K562 (cell line): Measurements from ENCODE around the gene DCAF6. TPM values are rescaled to one million over a fixed set of nuclear protein-coding genes. Genes with fewer than 3 reads are reported as not detected.

ENCODE experiments used
- BDP1 ChIP-seq: IDR thresholded peaks from 3 replicates; pipeline ENCODE4 v1.6.1; 2011; ENCODE audit not compliant: insufficient read length, insufficient read depth
- CREBBP ChIP-seq: IDR thresholded peaks from one replicate; pipeline ENCODE4 v1.6.1; 2012; ENCODE audit warnings: low read depth, mild to moderate bottlenecking, control low read depth, inconsistent platforms, low read length
- CXXC5 ChIP-seq: fragments of 250-450 bp; sonication (Bioruptor Pico); IDR thresholded peaks from 2 replicates; pipeline ENCODE4 v1.8.0; 2022; ENCODE audit warnings: inconsistent platforms, mild to moderate bottlenecking, moderate library complexity
- KDM1A ChIP-seq, 2 experiments: fragments of 450-650 bp; IDR thresholded peaks; 2 replicates each; pipeline ENCODE4 v1.6.1; 2016; ENCODE audit warnings: mild to moderate bottlenecking in 2 of 2
- MCM3 ChIP-seq: fragments of 450-650 bp; IDR thresholded peaks from 2 replicates; pipeline ENCODE4 v1.6.1; 2016
- PHF8 ChIP-seq: fragments of 200-600 bp; sonication (generic); IDR thresholded peaks from 2 replicates; pipeline ENCODE4 v1.6.1; 2012; ENCODE audit warnings: mixed run types, mild to moderate bottlenecking, inconsistent platforms, low read length, moderate library complexity, borderline replicate concordance
- PHTF2 ChIP-seq: fragments of 250-450 bp; sonication (Bioruptor Pico); IDR thresholded peaks from 2 replicates; pipeline ENCODE4 v1.5.0; 2021; ENCODE audit warnings: mild to moderate bottlenecking
- TFE3 ChIP-seq: fragments of 450-650 bp; formaldehyde crosslinking; IDR thresholded peaks from 2 replicates; pipeline ENCODE4 v1.4.0; 2020; ENCODE audit warnings: mild to moderate bottlenecking, mixed read lengths
- ZBTB7A ChIP-seq: IDR thresholded peaks from 2 replicates; pipeline ENCODE4 v1.6.1; 2011; ENCODE audit warnings: low read depth, mild to moderate bottlenecking, low read length, moderate library complexity, borderline replicate concordance; ENCODE audit not compliant: control insufficient read depth
- ZNF184 ChIP-seq: sonication (generic); formaldehyde crosslinking; IDR thresholded peaks from 2 replicates; pipeline ENCODE4 v1.5.0; 2020; ENCODE audit warnings: missing genetic modification reagents
- ZNF436 ChIP-seq: fragments of 250-450, 450-650 bp; sonication (Bioruptor Pico); formaldehyde crosslinking; IDR thresholded peaks from 2 replicates; pipeline ENCODE4 v1.7.0; 2020; ENCODE audit warnings: mild to moderate bottlenecking
- polyA plus RNA-seq, 8 experiments: library from polyadenylated mRNA; depleted of rRNA in 4 of 8; stranded (reverse) in 5 of 8; unstranded in 3 of 8; fragments of >200 nt; fragmentation: Nextera tagmentation in 2 of 8; fragmentation: Illumina TruSeq in 1 of 8; extraction: Ambion mirVana in 2 of 8; extraction: Trizol in 1 of 8; gene quantifications; 2 replicates each; pipeline versions ENCODE4 v1.2.1 to v1.2.3, GENCODE V29; 2011 to 2014; ENCODE audit warnings: inconsistent platforms in 1 of 8, missing spikeins in 1 of 8
- total RNA-seq, 7 experiments: library from RNA; depleted of rRNA in 6 of 7; stranded (reverse); fragments of >200 nt in 6 of 7; fragmentation: Illumina TruSeq in 2 of 7; extraction: Trizol in 2 of 7; gene quantifications; 2 replicates each; pipeline versions ENCODE4 v1.2.1 to v1.2.3, GENCODE V29; 2011 to 2021; ENCODE audit warnings: low replicate concordance in 1 of 7
- TF ChIP-seq, protein P1 (sequence below): fragments of 250-450 bp; sonication (Bioruptor Pico); IDR thresholded peaks from 2 replicates; pipeline ENCODE4 v1.9.0; 2021; ENCODE audit warnings: mild to moderate bottlenecking
- TF ChIP-seq, protein P2 (sequence below): sonication (generic); formaldehyde crosslinking; IDR thresholded peaks from 2 replicates; pipeline ENCODE4 v1.8.1; 2023; ENCODE audit warnings: mild to moderate bottlenecking, missing genetic modification reagents
- TF ChIP-seq, protein P3 (sequence below): IDR thresholded peaks from 2 replicates; pipeline ENCODE4 v1.6.1; 2012; ENCODE audit warnings: low read depth, low read length, improper control_type of control experiment, borderline replicate concordance
- TF ChIP-seq, protein P4 (sequence below): fragments of 250-450 bp; sonication (Bioruptor Pico); IDR thresholded peaks from 2 replicates; pipeline ENCODE4 v1.5.0; 2021; ENCODE audit warnings: mild to moderate bottlenecking, moderate library complexity
- TF ChIP-seq, protein P5 (sequence below): fragments of 250-450 bp; sonication (Bioruptor Pico); IDR thresholded peaks from 2 replicates; pipeline ENCODE4 v1.8.0; 2021; ENCODE audit warnings: borderline replicate concordance, mild to moderate bottlenecking, moderate library complexity; ENCODE audit not compliant: poor library complexity, severe bottlenecking

Gene DCAF6
- total and polyA plus RNA-seq, 9 of the 15 experiments (the other 6 are each of a cell fraction or from before 2014, with no cell fraction given) = 19.1 to 102 (median 46.3) TPM

DNA sequence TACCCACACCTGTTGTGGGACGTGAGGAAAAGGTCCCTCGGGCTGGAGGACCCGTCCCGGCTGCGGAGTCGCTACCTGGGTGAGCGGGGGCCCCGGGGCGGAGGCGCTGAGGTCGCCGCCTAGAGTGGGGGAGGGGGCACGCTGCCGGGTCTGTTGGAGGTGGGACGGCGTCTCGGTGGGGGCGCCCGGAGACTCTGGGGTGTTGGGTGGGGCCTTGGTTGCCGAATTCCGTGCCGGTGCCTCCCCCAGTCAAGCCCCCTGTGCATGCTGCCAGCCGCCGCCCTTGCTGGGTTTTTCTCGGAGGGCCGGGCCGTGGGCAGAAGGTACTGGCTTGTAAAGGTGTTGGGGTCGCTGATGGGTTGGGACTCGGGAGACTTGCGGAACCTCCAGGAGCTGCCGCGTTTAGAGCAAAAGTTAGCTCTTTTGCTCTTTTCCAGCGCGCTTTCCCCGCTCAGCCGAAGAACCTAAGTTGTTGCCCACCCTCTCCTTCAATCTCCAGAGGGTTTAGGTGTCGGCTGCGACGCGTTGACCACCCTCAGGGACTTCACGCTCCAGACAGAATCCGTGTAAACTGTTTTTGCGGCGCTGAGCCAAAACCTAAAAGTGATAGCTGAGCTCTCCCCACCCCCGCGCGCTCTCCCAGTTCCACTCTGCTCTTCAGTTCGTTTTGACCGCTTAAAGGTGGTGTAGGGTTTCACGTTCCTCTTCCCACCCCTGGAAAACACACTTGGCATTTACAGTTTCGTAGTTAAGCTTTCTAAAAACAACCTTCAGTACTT is 636 bp downstream of the DCAF6 start, which contains the start of gene MPC2 (continued):
- TF ChIP-seq TFE3 (CRISPR knock-in tag) (no peak), ZNF436 (CRISPR knock-in tag) (no peak), MCM3 (no peak), KDM1A (IDR thresholded peaks at IDR 0.05) (no peak; a peak in 2 of 4 replicates), BDP1 (no peak), PHTF2 (no peak), CXXC5 (CRISPR knock-in tag) (peak; percentile 38), ZBTB7A (peak; percentile 92), CREBBP (no peak), ZNF184 (CRISPR knock-in tag) (no peak), PHF8 (peak; percentile 56; the same call in 1 of the 2 replicates)
- TF ChIP-seq, protein P1, sequence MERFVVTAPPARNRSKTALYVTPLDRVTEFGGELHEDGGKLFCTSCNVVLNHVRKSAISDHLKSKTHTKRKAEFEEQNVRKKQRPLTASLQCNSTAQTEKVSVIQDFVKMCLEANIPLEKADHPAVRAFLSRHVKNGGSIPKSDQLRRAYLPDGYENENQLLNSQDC = no peak
- TF ChIP-seq, protein P2, sequence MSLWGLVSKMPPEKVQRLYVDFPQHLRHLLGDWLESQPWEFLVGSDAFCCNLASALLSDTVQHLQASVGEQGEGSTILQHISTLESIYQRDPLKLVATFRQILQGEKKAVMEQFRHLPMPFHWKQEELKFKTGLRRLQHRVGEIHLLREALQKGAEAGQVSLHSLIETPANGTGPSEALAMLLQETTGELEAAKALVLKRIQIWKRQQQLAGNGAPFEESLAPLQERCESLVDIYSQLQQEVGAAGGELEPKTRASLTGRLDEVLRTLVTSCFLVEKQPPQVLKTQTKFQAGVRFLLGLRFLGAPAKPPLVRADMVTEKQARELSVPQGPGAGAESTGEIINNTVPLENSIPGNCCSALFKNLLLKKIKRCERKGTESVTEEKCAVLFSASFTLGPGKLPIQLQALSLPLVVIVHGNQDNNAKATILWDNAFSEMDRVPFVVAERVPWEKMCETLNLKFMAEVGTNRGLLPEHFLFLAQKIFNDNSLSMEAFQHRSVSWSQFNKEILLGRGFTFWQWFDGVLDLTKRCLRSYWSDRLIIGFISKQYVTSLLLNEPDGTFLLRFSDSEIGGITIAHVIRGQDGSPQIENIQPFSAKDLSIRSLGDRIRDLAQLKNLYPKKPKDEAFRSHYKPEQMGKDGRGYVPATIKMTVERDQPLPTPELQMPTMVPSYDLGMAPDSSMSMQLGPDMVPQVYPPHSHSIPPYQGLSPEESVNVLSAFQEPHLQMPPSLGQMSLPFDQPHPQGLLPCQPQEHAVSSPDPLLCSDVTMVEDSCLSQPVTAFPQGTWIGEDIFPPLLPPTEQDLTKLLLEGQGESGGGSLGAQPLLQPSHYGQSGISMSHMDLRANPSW (CRISPR knock-in tag) = no peak
- TF ChIP-seq, protein P3, sequence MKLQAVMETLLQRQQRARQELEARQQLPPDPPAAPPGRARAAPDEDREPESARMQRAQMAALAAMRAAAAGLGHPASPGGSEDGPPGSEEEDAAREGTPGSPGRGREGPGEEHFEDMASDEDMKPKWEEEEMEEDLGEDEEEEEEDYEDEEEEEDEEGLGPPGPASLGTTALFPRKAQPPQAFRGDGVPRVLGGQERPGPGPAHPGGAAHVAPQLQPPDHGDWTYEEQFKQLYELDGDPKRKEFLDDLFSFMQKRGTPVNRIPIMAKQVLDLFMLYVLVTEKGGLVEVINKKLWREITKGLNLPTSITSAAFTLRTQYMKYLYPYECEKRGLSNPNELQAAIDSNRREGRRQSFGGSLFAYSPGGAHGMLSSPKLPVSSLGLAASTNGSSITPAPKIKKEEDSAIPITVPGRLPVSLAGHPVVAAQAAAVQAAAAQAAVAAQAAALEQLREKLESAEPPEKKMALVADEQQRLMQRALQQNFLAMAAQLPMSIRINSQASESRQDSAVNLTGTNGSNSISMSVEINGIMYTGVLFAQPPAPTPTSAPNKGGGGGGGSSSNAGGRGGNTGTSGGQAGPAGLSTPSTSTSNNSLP = no peak
- TF ChIP-seq, protein P4, sequence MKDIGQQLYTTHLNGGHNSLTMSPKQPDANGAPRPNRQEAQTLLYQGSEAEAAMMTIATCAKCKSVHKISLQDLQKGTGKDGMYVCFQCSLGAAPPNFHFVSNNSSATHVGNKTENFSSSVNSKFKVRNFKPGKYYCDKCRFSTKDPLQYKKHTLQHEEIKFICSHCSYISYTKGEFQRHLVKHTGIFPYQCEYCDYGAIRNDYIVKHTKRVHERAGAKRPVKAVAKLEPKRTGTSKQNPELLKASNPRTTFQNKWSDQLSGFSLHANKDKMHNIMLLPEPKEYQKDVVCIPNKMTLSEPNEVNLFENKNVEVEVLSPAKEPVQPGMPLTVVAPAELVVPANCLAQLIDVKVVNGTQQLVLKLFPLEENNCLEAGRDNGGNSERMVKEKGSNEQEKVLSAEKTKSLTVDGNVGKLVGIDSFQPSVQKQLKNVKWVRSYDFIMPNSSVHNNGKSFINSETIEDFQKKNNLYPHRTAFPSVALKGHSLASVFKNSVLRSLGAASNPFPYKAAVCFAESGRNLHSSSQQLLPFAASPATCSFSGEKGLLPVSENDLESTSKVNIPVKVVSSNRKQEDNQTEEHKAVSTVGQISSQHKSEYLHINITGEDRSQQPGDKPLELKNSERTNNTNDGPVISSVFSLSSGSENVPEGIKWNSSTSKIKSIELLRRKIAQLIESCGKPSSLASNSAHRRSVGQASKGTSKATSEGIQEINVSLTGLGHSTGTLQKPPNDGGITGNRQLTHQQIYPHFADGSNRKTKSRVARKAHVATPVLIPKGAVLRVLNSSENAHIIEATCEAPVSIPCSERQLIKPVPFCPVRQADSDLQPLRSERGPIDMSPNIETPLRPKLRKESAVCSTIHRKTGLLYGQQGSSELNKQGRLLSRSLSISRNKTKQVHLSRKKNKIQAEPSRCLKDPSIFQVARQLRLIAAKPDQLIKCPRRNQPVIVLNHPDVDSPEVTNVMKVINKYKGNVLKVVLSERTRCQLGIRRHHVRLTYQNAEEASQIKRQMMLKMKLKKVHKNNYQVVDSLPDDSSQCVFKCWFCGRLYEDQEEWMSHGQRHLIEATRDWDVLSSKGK = no peak
- TF ChIP-seq, protein P5, sequence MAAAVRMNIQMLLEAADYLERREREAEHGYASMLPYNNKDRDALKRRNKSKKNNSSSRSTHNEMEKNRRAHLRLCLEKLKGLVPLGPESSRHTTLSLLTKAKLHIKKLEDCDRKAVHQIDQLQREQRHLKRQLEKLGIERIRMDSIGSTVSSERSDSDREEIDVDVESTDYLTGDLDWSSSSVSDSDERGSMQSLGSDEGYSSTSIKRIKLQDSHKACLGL (CRISPR knock-in tag) = no peak
